ENCODE measurements around the gene COL21A1. TPM values are rescaled to one million over a fixed set of nuclear protein-coding genes. Genes with fewer than 3 reads are reported as not detected.

The COL21A1 gene
- total RNA-seq, 2 experiments from 2014 or later, result not detected

GRCh38 chr6:56162081-56162480 lies 85.3 kb downstream of the COL21A1 start:
- Mint-ChIP-seq H3K27ac (no peak overlapping the region), H3K36me3 (ENCODE audit: low read depth) (no peaks in the 10 kb centered on the region)

GRCh38 chr6:56160489-56160888 lies 86.9 kb downstream of the COL21A1 start:
- ATAC-seq (ENCODE audit: poor library complexity) (no peak), DNase-seq (no peak)
- Histone ChIP-seq H3K36me3 (ENCODE audit: insufficient read depth, low read length) (no peaks in the 10 kb centered on the region), H3K4me3 (ENCODE audit: low read length) (no peak overlapping the region), H3K4me1 (ENCODE audit: insufficient read depth, low read length) (no peaks in the 10 kb centered on the region), H3K9me3 (ENCODE audit: control insufficient read depth in 1 of 2, insufficient read depth in 1 of 2, low read length in 2 of 2) (no peaks in the 10 kb centered on the region), H3K27ac (ENCODE audit: low read depth in 1 of 2, low read length in 2 of 2) (no peak overlapping the region), H3K27me3 (ENCODE audit: control insufficient read depth in 1 of 2, insufficient read depth in 2 of 2, low read length in 2 of 2) (no peaks in the 10 kb centered on the region)
- ChIA-PET CTCF (no interaction called here), POLR2A (interaction anchor here (0.6 kb wide), 1 partner anchor 81 kb away, joined by 3 read pairs; no protein-coding TSS in a partner anchor)
- Mint-ChIP-seq H3K36me3 (ENCODE audit: low read depth) (no peaks in the 10 kb centered on the region), H3K9me3 (peaks cover 10% of the 10 kb centered on the region), H3K27ac (no peak overlapping the region), H3K4me3 (no peak overlapping the region), H3K27me3 (no peaks in the 10 kb centered on the region), H3K4me1 (ENCODE audit: low read depth) (no peaks in the 10 kb centered on the region)
- TF ChIP-seq, protein P1, sequence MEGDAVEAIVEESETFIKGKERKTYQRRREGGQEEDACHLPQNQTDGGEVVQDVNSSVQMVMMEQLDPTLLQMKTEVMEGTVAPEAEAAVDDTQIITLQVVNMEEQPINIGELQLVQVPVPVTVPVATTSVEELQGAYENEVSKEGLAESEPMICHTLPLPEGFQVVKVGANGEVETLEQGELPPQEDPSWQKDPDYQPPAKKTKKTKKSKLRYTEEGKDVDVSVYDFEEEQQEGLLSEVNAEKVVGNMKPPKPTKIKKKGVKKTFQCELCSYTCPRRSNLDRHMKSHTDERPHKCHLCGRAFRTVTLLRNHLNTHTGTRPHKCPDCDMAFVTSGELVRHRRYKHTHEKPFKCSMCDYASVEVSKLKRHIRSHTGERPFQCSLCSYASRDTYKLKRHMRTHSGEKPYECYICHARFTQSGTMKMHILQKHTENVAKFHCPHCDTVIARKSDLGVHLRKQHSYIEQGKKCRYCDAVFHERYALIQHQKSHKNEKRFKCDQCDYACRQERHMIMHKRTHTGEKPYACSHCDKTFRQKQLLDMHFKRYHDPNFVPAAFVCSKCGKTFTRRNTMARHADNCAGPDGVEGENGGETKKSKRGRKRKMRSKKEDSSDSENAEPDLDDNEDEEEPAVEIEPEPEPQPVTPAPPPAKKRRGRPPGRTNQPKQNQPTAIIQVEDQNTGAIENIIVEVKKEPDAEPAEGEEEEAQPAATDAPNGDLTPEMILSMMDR (IDR thresholded peaks at IDR 0.05), result no peak
- intact Hi-C loops (cut with DNase I, micrococcal nuclease), result no loop called here

More at GRCh38 chr6:56162081-56162480, 85.3 kb downstream of the COL21A1 start:
- H3K9me3 Mint-ChIP-seq, result peaks cover 6% of the 10 kb centered on the region
- no peaks in the 10 kb centered on the region for H3K4me1 ChIP-seq (ENCODE audit: insufficient read depth, low read length)
- H3K9me3 ChIP-seq (ENCODE audit: control insufficient read depth in 1 of 2, insufficient read depth in 1 of 2, low read length in 2 of 2), result peaks cover 0 to 4% of the 10 kb centered on the region in 2 experiments
- ChIA-PET POLR2A (no interaction called here), CTCF (no interaction called here)
- intact Hi-C loops (cut with DNase I, micrococcal nuclease), result no loop called here
- H3K4me1 Mint-ChIP-seq (ENCODE audit: low read depth), result no peaks in the 10 kb centered on the region
- no peak overlapping the region for H3K4me3 Mint-ChIP-seq
- DNase-seq (no peak), ATAC-seq (ENCODE audit: poor library complexity) (no peak)
- H3K27ac ChIP-seq (ENCODE audit: low read depth in 1 of 2, low read length in 2 of 2), result no peak overlapping the region
- no peak overlapping the region for H3K4me3 ChIP-seq (ENCODE audit: low read length)
- no peaks in the 10 kb centered on the region for H3K27me3 Mint-ChIP-seq
- H3K36me3 ChIP-seq (ENCODE audit: insufficient read depth, low read length), result no peaks in the 10 kb centered on the region
- TF ChIP-seq, protein P1 (IDR thresholded peaks at IDR 0.05), result no peak
- H3K27me3 ChIP-seq (ENCODE audit: control insufficient read depth in 1 of 2, insufficient read depth in 2 of 2, low read length in 2 of 2), result no peaks in the 10 kb centered on the region

- H3K9me3 Mint-ChIP-seq, result peaks cover 20% of the 10 kb centered on the region
- intact Hi-C loops (cut with DNase I, micrococcal nuclease), result no loop called here
- TF ChIP-seq, protein P1 (IDR thresholded peaks at IDR 0.05), result no peak
- no peak overlapping the region for H3K4me3 Mint-ChIP-seq
- DNase-seq (no peak), ATAC-seq (ENCODE audit: poor library complexity) (no peak)
- Histone ChIP-seq H3K4me1 (ENCODE audit: insufficient read depth, low read length) (no peaks in the 10 kb centered on the region), H3K4me3 (ENCODE audit: low read length) (no peak overlapping the region), H3K36me3 (ENCODE audit: insufficient read depth, low read length) (no peaks in the 10 kb centered on the region), H3K27me3 (ENCODE audit: control insufficient read depth in 1 of 2, insufficient read depth in 2 of 2, low read length in 2 of 2) (no peaks in the 10 kb centered on the region), H3K9me3 (ENCODE audit: control insufficient read depth in 1 of 2, insufficient read depth in 1 of 2, low read length in 2 of 2) (peaks cover 0 to 9% of the 10 kb centered on the region in 2 experiments), H3K27ac (ENCODE audit: low read depth in 1 of 2, low read length in 2 of 2) (no peak overlapping the region)
- CTCF ChIA-PET, result interaction anchor here (0.7 kb wide), 1 partner anchor 22 kb away, joined by 4 read pairs; no protein-coding TSS in a partner anchor
- POLR2A ChIA-PET, result no interaction called here
- H3K36me3 Mint-ChIP-seq (ENCODE audit: low read depth), result no peaks in the 10 kb centered on the region
- no peak overlapping the region for H3K27ac Mint-ChIP-seq
- H3K4me1 Mint-ChIP-seq (ENCODE audit: low read depth), result no peaks in the 10 kb centered on the region
- H3K27me3 Mint-ChIP-seq, result no peaks in the 10 kb centered on the region
Measured at GRCh38 chr6:56158571-56158970, 88.8 kb downstream of the COL21A1 start.
